ENCODE data around the gene HABP4.

GRCh38 chr9:96522366-96522765 lies 72.4 kb downstream of the HABP4 start:
- no peak for TF ChIP-seq CTCF (IDR thresholded peaks at IDR 0.05)
- TF ChIP-seq EP300 (IDR thresholded peaks at IDR 0.05) = no peak
- TF ChIP-seq POLR2A (IDR thresholded peaks at IDR 0.05) = no peak
- TF ChIP-seq POLR2AphosphoS5 (IDR thresholded peaks at IDR 0.05) = no peak

Measured in gastroesophageal sphincter (tissue), 3 donors.